ENCODE measurements around the gene TANC1.

The TANC1 gene

GRCh38 chr2:159124931-159125467 lies 156.6 kb downstream of the TANC1 start:
- no peak for DNase-seq

- DNase-seq: no peak
These were observed 157.4 kb downstream of the TANC1 start for GRCh38 chr2:159125858-159126257.

GRCh38 chr2:159126432-159127022 lies 158.1 kb downstream of the TANC1 start:
- peak; percentile 66 for DNase-seq

GRCh38 chr2:159128191-159128590 lies 159.8 kb downstream of the TANC1 start:
- no peak for DNase-seq

- no peak for DNase-seq
These were observed 160.8 kb downstream of the TANC1 start for GRCh38 chr2:159129269-159129668.

GRCh38 chr2:159129824-159130223 lies 161.4 kb downstream of the TANC1 start:
- peak; percentile 74 for DNase-seq

GRCh38 chr2:159130302-159130701 lies 161.9 kb downstream of the TANC1 start:
- peak; percentile 95 for DNase-seq

GRCh38 chr2:159131267-159131913 lies 162.9 kb downstream of the TANC1 start:
- no peak for DNase-seq

- DNase-seq: no peak
These were observed 163.5 kb downstream of the TANC1 start for GRCh38 chr2:159131914-159132281.

- DNase-seq: peak; percentile 79
These were observed 165.4 kb downstream of the TANC1 start for GRCh38 chr2:159133797-159134196.

- no peak for DNase-seq
These were observed 166.5 kb downstream of the TANC1 start for GRCh38 chr2:159134979-159135378.

- no peak for DNase-seq
These were observed 168.0 kb downstream of the TANC1 start for GRCh38 chr2:159136391-159136790.

GRCh38 chr2:159137511-159138241 lies 169.2 kb downstream of the TANC1 start:
- DNase-seq: peak; percentile 84

- DNase-seq: no peak
These were observed 170.3 kb downstream of the TANC1 start for GRCh38 chr2:159138642-159139182.

GRCh38 chr2:159139216-159139933 lies 170.9 kb downstream of the TANC1 start:
- peak; percentile 69 for DNase-seq

GRCh38 chr2:159140070-159140769 lies 171.8 kb downstream of the TANC1 start:
- DNase-seq: peak; percentile 73

GRCh38 chr2:159140821-159141220 lies 172.4 kb downstream of the TANC1 start:
- DNase-seq: peak; percentile 63

GRCh38 chr2:159144776-159145614 lies 176.6 kb downstream of the TANC1 start:
- no peak for DNase-seq

GRCh38 chr2:159145745-159146354 lies 177.4 kb downstream of the TANC1 start:
- DNase-seq: no peak

- DNase-seq: peak; percentile 97
These were observed 178.7 kb downstream of the TANC1 start for GRCh38 chr2:159146996-159147666.
